OCI-LY3 (cell line): ENCODE measurements around the gene DNASE1L1.

Experiments
- EZH2phosphoT487 ChIP-seq: fragments of 200-600 bp; shearing (Covaris generic); IDR thresholded peaks from 2 replicates; pipeline ENCODE4 v1.6.1; 2018; ENCODE audit warnings: antibody characterized with exemption, mixed run types, low read depth
- TF ChIP-seq, protein P1 (sequence below): fragments of 200-600, 300-600 bp; sonication (generic); IDR thresholded peaks from 2 replicates; pipeline ENCODE4 v1.5.1; 2014; ENCODE audit warnings: antibody characterized with exemption, low read length, low read depth

DNA sequence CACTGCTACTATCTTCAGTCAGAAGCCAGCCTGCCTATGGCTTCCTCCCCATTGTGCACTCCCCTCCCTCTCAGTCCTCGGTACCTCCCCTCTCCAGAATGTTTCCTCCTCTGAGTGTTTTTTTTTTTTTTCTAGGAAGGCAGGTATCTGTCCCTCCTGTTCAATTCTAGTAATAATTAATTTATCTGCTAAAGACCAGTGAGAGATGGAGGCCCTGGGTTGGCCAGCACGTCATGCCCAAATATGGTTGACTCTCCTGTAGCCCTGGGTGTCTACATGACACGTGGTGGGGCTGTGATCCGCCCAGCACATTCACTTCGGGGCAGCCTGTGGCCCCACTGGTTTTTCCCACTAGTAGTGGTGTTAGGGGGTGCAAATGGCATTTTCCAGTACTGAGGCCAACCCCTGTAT is 36.4 kb downstream of the DNASE1L1 start:
- TF ChIP-seq, protein P1, sequence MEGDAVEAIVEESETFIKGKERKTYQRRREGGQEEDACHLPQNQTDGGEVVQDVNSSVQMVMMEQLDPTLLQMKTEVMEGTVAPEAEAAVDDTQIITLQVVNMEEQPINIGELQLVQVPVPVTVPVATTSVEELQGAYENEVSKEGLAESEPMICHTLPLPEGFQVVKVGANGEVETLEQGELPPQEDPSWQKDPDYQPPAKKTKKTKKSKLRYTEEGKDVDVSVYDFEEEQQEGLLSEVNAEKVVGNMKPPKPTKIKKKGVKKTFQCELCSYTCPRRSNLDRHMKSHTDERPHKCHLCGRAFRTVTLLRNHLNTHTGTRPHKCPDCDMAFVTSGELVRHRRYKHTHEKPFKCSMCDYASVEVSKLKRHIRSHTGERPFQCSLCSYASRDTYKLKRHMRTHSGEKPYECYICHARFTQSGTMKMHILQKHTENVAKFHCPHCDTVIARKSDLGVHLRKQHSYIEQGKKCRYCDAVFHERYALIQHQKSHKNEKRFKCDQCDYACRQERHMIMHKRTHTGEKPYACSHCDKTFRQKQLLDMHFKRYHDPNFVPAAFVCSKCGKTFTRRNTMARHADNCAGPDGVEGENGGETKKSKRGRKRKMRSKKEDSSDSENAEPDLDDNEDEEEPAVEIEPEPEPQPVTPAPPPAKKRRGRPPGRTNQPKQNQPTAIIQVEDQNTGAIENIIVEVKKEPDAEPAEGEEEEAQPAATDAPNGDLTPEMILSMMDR = no peak
- TF ChIP-seq EZH2phosphoT487 = no peak
